HG03280 (cell line): ENCODE results near the gene BTBD7.

ENCODE experiments used
- ATAC-seq: cut with Tn5 transposase; IDR thresholded peaks from one replicate; pipeline ENCODE4 v1.9.1; 2021; ENCODE audit warnings: mild to moderate bottlenecking, moderate library complexity; ENCODE audit not compliant: unreplicated experiment

BTBD7 gene

DNA sequence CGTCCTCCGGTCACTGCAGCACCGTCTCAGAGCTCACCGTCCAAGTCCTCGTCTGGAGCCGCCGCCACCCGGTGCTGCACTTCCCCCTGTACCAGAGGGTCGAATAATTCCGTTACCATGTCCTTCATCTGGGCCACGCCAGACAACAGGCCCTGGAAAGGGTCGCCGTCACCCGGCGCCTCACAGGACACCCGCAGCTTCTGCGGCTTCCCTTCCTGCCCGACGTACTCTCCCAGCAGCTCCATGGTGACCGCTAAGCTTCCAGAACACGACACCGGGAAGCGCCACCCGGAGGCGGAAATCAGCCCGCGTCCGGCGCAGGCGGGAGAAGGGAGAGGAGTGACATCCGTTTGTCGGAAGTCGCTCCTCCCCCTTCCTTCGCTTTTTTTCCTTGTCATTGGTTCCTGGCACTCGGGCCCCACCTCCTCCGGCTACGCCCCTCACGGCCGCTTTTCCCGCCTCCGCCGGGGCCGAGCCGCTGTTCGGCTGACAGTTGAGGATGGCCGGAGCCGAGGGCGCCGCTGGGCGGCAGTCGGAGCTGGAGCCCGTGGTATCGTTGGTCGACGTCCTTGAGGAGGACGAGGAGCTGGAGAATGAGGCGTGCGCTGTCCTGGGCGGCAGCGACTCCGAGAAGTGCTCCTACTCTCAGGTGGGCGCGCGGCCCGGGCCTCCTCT is 125.9 kb downstream of the BTBD7 start, which contains the start of the genes GON7 and UBR7:
Gene GON7 (minus strand): TSS at position 273 of the 675 bp plus-strand sequence. CDS start 28 bp downstream, at position 245.
Gene UBR7 (plus strand): TSS at position 464 of the 675 bp plus-strand sequence. CDS start 36 bp downstream, at position 500.
- ATAC-seq, result peak; percentile 86

DNA sequence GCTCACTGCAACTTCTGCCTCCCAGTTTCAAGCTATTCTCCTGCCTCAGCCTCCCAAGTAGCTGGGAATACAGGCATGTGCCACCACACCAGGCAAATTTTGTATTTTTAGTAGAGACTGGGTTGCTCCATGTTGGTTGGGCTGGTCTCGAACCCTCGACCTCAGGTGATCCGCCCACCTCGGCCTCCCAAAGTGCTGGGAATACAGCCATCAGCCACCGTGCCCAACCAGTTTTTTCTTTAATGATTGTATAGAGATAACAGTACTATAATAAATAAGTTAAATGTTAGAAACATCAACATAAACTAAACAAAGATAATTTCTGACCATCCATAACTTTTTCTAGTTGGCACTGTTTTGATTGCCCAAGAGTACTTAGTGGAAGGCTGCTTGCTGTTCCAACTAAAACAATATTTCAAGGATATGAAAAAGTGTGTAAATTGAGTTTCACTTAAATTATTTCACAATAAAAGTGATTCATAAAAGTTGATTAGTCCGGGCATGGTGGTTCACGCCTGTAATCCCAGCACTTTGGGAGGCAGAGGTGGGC is 131.6 kb downstream of the BTBD7 start:
- ATAC-seq, result no peak

DNA sequence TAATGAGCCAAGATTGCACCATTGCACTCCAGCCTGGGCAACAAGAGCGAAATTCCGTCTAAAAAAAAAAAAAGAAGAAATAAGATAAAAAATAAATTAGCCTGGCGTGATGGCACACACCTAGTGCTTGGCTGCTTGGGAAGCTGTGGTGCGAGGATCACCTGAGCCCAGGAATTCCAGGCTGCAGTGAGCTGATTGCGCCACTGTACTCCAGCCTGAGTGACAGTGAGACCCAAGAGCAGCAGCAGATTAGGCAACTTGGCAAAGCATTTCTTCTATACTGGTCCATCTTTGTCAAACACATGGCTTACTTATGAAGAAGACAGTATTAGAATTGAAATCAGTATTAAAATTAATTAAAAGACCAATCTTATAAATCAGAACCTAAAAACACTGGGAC is 132.3 kb downstream of the BTBD7 start:
- no peak for ATAC-seq

DNA sequence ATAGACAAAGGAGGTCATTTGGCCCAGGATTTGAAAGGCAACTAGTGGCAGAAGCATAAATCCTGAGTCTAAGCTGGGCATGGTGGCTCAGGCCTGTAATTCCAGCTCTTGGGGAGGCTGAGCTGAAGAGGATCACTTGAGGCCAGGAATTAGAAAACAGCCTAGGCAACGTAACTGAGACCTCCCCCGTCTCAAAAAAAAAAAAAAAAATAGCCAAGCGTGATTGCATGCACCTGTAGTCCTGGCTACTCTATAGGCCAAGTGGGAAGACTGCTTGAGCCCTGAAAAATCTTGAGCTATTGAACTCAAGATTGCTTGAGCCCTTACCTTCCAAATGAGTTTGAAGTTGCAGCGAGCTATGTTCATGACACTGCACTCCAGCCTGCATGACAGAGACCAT is 133.8 kb downstream of the BTBD7 start:
- ATAC-seq, result no peak

DNA sequence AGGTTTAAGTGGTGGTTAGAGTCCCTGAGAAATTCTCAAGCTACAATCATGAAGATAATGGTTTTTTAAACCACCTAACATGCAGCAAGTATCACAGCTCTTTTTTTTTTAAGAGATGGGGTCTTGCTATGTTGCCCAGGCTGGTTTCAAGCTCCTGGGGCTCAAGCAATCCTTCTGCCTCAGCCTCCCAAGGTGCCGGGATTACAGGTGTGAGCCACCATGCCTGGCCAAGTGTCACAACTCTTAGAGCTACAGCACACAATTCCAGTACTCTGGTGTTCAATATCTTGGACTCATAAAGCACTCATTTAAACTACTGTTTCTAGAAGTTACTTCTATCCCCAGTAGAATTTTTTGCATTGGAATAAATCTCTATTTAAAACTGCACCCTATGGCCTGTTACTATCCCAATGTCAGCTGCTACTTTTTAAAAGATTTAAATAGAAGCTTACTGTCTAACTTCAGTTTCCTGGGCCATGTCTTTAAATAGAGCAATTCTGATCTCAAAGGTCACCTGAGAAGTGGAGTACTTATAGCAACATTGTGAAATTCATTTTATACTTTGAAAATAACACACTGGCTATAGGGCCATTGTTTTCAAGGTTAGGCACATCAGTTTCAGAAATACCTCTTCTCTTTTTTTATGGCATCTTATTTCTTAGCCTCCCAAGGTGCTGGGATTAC is 137.4 kb downstream of the BTBD7 start:
- ATAC-seq, result no peak
